ENCODE measurements around the gene TMLHE.
"Not testable (repeated sequence)": the region's sequence is repeated elsewhere in the genome, so short reads cannot be mapped to it uniquely, and the experiment has no call there.

TMLHE gene

DNA sequence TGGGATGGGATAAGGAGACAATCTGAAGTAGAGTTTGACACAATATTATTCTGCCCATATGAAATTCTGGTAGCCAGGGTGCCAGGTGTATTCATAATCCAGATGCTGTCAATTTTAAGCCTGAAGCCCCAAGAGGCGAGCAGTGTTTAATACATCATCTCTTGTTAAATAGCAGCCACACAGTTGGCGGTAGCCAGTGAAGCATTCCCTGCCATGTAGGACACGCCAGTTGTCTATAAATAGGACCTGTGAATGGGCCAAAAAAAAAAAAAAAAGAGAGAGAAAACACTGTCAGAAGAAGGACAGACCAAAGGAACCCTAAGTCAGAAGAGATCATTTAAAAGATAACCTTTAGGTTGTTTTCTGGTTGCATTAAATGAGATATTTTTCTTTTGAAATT is 121.3 kb downstream of the TMLHE start:
- not testable (repeated sequence) for DNase-seq

DNA sequence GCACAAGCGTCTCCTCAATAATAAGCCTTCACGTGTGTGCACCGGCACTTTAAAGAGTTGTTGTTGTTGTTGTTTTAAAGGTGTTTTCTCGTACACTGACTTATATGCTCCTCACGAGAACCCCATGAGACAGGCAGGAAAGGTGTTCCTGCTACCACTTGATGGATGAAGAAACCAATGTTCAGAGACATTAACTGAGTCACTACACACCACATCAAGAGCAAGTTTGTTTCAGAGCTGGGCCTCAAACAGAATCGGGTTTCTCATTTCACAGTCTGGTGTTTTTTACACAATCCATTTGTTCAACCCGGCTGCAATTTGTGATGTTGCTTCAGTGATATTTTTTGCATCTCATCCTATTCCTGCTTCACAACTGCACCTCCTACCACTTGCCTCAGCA is 135.6 kb downstream of the TMLHE start:
- not testable (repeated sequence) for DNase-seq

DNA sequence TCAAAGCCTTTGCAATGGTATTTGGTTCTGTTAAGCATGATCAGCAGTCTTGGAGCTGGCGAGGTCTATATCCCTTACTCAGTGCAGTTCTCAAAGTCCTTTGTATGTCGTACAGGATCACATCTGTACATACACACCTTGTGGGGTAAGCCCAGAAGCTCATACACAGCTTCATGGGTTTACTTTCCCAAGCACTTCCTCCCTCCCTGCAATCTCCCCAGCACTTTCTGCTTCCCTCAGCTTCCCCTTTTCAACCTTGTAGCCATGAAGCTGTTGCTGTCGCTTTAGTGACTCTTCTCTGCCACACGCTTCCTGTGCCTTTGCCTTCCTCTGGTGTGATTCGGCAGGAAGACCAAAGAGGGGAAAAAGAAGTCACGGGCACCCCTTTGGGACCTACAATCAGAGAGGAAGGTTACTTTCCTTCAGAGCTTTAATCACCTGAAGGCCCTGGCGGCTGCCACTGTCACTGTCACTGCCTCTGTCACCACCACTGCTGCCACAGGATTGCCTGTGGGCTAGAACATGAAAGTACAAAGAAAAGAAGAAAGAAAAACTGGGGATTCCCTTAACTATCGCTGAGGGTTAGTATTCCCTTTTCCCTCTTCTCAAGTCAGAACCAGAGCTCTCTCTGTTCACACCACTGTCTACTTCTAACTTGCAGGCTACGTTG is 146.3 kb downstream of the TMLHE start:
- not testable (repeated sequence) for DNase-seq

DNA sequence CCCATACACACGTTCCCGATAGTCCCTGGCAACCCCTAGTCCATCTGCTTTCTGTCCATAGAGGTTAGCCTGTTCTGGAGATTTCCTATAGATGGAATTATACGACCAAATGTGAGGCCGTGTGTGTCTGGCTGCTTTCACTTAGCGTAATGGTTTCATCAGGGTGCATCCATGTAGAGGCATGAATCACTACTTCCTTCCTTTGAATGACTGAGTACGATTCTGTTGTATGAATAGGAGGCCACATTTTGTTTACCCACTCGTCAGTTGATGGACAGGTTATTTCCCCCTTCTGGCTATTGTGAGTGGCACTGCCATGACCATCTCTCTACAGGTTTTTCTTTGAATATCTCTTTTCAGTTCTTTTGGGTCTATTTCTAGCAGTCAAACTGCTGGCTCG is 152.3 kb downstream of the TMLHE start:
- DNase-seq = not testable (repeated sequence)

DNA sequence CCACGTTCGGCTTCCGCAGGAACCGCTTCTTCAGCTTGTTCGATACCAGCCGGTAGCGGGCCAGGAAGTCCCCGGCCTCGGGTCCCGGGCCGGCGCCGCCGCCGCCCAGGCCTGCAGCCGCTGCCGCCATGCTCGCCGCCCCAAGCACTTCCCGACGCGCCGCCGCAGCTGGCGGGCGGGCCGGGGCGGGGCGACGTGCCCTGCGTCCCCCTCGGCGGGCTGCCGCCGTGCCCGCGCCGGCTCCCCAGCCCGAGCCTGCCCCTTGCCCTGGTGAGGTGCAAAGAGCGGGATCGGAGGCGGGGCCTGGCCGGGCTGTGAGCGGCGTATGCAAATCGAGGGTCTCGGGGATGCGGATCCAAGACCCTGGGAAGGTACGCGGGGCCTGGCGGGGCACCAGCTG is 154.3 kb downstream of the TMLHE start, which contains the start of gene F8A3:
Gene F8A3 (minus strand): TSS at position 150 of the 400 bp plus-strand sequence. CDS start 20 bp downstream, at position 130.
- DNase-seq = not testable (repeated sequence)

DNA sequence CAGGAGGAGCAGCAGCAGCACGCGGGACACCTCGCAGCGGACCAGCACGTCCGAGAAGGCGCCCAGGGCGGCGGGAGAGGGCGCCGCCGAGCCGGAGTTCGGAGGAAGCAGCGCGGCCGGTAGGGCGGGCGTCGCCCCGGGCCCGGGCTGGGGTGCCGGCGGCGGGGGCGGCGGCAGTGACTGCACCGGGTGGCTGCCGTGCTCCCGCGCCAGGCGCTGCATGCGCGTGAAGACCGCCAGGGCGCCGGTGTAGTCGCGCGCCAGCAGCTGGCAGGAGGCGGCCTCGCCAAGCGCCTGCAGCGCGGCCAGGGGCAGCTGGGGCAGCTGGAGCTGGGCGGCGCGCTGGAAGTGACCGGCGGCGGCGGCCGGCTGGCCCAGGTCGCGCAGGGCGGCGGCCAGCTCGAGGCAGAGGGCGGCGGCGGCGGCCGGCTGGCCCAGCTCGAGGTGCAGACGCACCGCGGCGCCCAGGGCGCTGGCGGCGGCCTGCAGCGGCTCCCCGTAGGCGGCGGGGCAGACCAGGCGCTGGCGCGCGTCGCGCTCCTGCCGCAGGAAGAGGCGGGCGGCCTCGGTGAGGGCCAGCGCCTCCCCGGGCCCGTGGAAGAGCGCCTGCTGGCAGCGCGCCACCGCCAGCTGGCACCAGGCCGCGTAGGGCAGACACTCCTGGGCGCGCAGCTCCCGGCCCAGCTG is 154.8 kb downstream of the TMLHE start:
- DNase-seq = not testable (repeated sequence)

DNA sequence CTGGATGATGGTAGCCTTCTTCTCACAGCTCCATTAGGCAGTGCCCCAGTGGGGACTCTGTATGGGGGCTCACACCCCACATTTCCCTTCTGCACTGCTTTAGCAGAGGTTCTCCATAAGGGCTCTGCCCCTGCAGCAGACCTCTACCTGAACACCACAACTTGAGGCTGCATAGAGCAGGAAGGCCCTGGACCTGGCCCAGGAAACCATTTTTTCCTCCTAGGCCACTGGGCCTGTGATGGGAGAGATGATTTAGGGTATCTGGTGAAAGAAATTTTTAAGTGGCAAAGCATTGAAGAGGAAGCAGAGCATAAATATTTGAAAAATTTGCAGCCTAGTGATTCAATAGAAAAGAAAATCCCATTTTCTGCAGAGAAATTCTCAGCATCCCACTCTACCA is 171.7 kb downstream of the TMLHE start:
- DNase-seq = no peak

Data from EL (cell line).